ENCODE data around the gene SPRY1.

DNA sequence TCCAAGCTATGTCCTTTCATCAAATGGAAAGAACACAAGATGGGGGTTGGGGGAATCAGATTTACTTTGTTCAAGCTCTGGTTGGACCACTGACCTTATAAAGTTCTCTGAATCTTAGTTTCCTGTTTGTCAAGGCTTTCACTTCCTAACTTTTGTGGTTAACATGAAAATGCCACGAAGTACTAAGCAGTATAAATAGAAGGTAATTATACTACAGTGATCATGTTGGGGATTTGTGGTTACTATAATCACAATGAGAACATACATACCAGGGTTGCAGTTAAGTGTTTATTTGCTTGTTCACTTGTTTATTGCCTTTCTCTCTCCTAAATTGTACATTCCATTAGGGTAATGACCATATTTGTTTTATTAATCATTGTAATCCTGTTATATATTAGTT is 53.2 kb downstream of the SPRY1 start:
- TF ChIP-seq, protein P1, sequence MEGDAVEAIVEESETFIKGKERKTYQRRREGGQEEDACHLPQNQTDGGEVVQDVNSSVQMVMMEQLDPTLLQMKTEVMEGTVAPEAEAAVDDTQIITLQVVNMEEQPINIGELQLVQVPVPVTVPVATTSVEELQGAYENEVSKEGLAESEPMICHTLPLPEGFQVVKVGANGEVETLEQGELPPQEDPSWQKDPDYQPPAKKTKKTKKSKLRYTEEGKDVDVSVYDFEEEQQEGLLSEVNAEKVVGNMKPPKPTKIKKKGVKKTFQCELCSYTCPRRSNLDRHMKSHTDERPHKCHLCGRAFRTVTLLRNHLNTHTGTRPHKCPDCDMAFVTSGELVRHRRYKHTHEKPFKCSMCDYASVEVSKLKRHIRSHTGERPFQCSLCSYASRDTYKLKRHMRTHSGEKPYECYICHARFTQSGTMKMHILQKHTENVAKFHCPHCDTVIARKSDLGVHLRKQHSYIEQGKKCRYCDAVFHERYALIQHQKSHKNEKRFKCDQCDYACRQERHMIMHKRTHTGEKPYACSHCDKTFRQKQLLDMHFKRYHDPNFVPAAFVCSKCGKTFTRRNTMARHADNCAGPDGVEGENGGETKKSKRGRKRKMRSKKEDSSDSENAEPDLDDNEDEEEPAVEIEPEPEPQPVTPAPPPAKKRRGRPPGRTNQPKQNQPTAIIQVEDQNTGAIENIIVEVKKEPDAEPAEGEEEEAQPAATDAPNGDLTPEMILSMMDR (IDR thresholded peaks at IDR 0.05; ENCODE audit: borderline replicate concordance, extremely low read depth, low read length, poor library complexity, severe bottlenecking) = no peak
- TF ChIP-seq EZH2 (IDR thresholded peaks at IDR 0.05; ENCODE audit: borderline replicate concordance, low read depth, low read length, severe bottlenecking) = no peak

Measured in DND-41 (cell line).